Duodenal mucosa (tissue), 2 donors: ENCODE results near the gene ADCY5.

Experiments
- H3K27ac ChIP-seq: one replicate; pipeline ENCODE4 v1.7.0; 2013; ENCODE audit warnings: low read depth, low read length
- H3K27me3 ChIP-seq, 2 donors: one replicate each; pipeline ENCODE4 v1.7.0; 2013; ENCODE audit warnings: low read length in 2 of 2, control low read depth in 1 of 2; ENCODE audit not compliant: insufficient read depth in 2 of 2, control insufficient read depth in 1 of 2
- H3K36me3 ChIP-seq, 2 donors: one replicate each; pipeline ENCODE4 v1.7.0; 2013; ENCODE audit warnings: low read length in 2 of 2, control low read depth in 1 of 2; ENCODE audit not compliant: insufficient read depth in 2 of 2, control insufficient read depth in 1 of 2
- H3K4me1 ChIP-seq, 2 donors: one replicate each; pipeline ENCODE4 v1.7.0; 2013; ENCODE audit warnings: low read length in 2 of 2, control low read depth in 1 of 2; ENCODE audit not compliant: insufficient read depth in 2 of 2, control insufficient read depth in 1 of 2
- H3K4me3 ChIP-seq, 2 donors: one replicate each; pipeline ENCODE4 v1.7.0; 2013; ENCODE audit warnings: low read length in 2 of 2, low read depth in 1 of 2
- H3K9ac ChIP-seq, 2 donors: one replicate each; pipeline ENCODE4 v1.7.0; 2013; ENCODE audit warnings: low read length in 2 of 2, low read depth in 1 of 2
- H3K9me3 ChIP-seq, 2 donors: one replicate each; pipeline ENCODE4 v1.7.0; 2013; ENCODE audit warnings: low read length in 2 of 2, control low read depth in 1 of 2; ENCODE audit not compliant: control insufficient read depth in 1 of 2

ADCY5 gene

DNA sequence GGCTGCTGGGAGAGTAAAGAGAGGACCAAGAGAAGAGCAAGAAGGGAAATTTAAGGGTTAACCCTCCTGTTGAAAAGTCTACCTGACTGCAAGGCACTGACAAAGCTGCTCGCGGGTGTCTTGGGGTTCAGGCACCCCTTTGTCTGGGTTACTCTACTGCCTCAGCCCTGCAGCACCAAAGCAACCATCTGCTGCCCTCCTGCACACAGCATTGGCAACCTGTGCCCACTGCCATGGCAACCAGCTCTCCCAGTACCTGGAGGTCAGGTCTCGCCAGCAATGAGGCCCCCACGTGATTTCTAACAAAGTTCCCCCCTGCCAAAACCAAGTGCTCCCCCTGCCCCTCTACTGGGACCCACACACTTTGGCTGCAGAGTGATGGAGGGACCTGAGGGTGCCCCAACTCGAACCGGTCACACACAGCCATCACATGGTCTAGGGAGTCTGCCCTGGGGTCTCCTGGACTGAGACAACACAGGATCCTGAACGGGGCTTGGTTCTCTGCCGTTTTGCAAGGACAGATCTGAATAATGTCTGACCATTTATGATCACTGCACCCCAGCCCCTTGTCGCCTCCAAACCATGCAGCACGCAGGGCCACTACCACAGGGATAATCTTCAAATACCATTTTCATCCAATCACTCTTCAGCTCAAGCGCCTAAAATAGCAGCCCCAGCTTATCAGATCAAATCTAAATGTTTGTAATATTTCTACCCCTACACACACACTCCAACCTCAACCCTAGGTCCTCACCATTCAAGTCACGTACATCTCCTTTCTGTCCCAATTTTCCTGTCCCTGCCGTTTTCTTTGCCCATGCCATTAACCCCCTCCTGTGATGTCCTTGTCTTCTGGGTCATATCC lies 50.7 kb downstream of the ADCY5 start:
- Histone ChIP-seq H3K9ac (no peak overlapping the region), H3K4me3 (no peak overlapping the region), H3K27ac (no peak overlapping the region)

GRCh38 chr3:123397050-123397590 lies 51.8 kb downstream of the ADCY5 start:
- no peaks in the 10 kb centered on the region for H3K27me3 ChIP-seq
- H3K9me3 ChIP-seq, result no peaks in the 10 kb centered on the region
- no peak overlapping the region for H3K4me3 ChIP-seq
- H3K9ac ChIP-seq, result no peak overlapping the region
- H3K4me1 ChIP-seq, result peaks cover 3 to 5% of the 10 kb centered on the region in 2 donors
- H3K27ac ChIP-seq, result no peak overlapping the region
- no peaks in the 10 kb centered on the region for H3K36me3 ChIP-seq

More for the DNA sequence above, 50.7 kb downstream of the ADCY5 start:
- no peaks in the 10 kb centered on the region for H3K9me3 ChIP-seq
- peaks cover 3 to 5% of the 10 kb centered on the region in 2 donors for H3K4me1 ChIP-seq
- H3K27me3 ChIP-seq, result no peaks in the 10 kb centered on the region
- no peaks in the 10 kb centered on the region for H3K36me3 ChIP-seq

GRCh38 chr3:123396171-123397049 lies 52.5 kb downstream of the ADCY5 start:
- Histone ChIP-seq H3K27ac (no peak overlapping the region), H3K9ac (no peak overlapping the region)

GRCh38 chr3:123395235-123395634 lies 53.7 kb downstream of the ADCY5 start:
- Histone ChIP-seq H3K4me3 (no peak overlapping the region), H3K27me3 (no peaks in the 10 kb centered on the region), H3K4me1 (peaks cover 3 to 5% of the 10 kb centered on the region in 2 donors), H3K27ac (no peak overlapping the region), H3K9ac (no peak overlapping the region), H3K36me3 (no peaks in the 10 kb centered on the region), H3K9me3 (no peaks in the 10 kb centered on the region)

More at GRCh38 chr3:123396171-123397049, 52.5 kb downstream of the ADCY5 start:
- Histone ChIP-seq H3K9me3 (no peaks in the 10 kb centered on the region), H3K4me3 (no peak overlapping the region), H3K4me1 (peaks cover 3 to 5% of the 10 kb centered on the region in 2 donors), H3K27me3 (no peaks in the 10 kb centered on the region), H3K36me3 (no peaks in the 10 kb centered on the region)

GRCh38 chr3:123394391-123395020 lies 54.4 kb downstream of the ADCY5 start:
- no peak overlapping the region for H3K27ac ChIP-seq
- H3K9ac ChIP-seq, result no peak overlapping the region
- no peaks in the 10 kb centered on the region for H3K27me3 ChIP-seq
- no peak overlapping the region for H3K4me3 ChIP-seq
- H3K4me1 ChIP-seq, result peaks cover 0 to 5% of the 10 kb centered on the region in 2 donors
- H3K36me3 ChIP-seq, result no peaks in the 10 kb centered on the region
- no peaks in the 10 kb centered on the region for H3K9me3 ChIP-seq

GRCh38 chr3:123392871-123393620 lies 55.8 kb downstream of the ADCY5 start:
- Histone ChIP-seq H3K9ac (no peak overlapping the region), H3K27ac (no peak overlapping the region), H3K4me3 (no peak overlapping the region), H3K36me3 (no peaks in the 10 kb centered on the region), H3K9me3 (no peaks in the 10 kb centered on the region), H3K27me3 (no peaks in the 10 kb centered on the region), H3K4me1 (peaks cover 0 to 5% of the 10 kb centered on the region in 2 donors)

GRCh38 chr3:123392368-123392767 lies 56.5 kb downstream of the ADCY5 start:
- Histone ChIP-seq H3K4me3 (no peak overlapping the region), H3K9me3 (no peaks in the 10 kb centered on the region), H3K27ac (no peak overlapping the region), H3K36me3 (no peaks in the 10 kb centered on the region), H3K27me3 (no peaks in the 10 kb centered on the region), H3K9ac (no peak overlapping the region), H3K4me1 (peaks cover 0 to 10% of the 10 kb centered on the region in 2 donors)

DNA sequence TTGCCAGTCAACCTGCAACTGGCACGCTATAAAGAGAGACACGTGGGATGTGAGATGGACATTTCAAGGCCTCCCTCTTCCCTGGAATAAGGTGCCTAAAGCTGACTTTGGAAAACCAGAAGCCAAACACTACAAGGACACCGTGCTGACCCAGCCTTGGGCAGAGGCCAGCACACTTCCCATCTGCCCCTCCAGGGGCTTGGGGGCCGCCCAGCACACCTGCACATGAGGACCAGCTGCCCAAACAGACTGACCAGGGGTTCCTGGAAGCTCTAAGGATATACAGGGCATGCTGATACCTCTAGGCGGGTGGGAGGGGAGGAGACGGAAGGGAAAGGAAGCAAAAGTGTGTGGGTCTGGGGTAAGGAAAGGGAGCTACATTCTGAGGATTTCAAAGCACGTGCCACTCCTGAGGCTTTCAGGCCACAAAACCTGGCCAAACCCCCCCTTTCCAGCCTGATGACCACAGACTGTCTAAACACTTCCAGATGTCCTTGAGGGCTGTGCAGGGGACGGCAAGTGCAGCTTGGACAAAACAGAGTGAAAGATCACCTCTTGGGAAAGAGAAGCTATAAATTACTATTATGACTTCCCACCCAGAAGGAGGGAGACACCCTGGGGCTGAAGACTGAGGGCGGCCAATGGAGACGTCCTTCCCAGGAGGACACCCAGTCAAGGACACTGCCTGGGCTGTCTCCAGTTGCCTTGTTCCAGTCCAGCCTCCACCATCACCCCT lies 57.9 kb downstream of the ADCY5 start:
- H3K4me3 ChIP-seq, result no peak overlapping the region
- no peaks in the 10 kb centered on the region for H3K9me3 ChIP-seq
- H3K4me1 ChIP-seq, result peaks cover 0 to 13% of the 10 kb centered on the region in 2 donors
- no peak overlapping the region for H3K9ac ChIP-seq
- no peaks in the 10 kb centered on the region for H3K36me3 ChIP-seq
- H3K27ac ChIP-seq, result no peak overlapping the region
- H3K27me3 ChIP-seq, result no peaks in the 10 kb centered on the region

DNA sequence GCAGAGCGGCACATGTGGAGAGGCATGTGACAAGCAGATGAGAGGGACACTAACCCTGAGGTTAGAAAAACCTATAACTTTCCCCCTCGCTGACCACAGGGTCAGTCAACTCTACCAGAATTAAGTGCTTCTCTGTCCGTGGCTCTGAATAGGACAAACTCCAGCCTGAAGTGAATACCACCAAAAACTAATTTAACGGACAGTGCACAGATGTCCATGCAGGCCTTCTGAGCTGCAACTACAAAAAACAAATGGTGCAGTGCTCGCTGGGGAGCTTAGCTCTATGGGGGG lies 59.3 kb downstream of the ADCY5 start:
- no peaks in the 10 kb centered on the region for H3K36me3 ChIP-seq
- H3K4me1 ChIP-seq, result peaks cover 0 to 12% of the 10 kb centered on the region in 2 donors
- no peak overlapping the region for H3K27ac ChIP-seq

More for the DNA sequence above, 59.3 kb downstream of the ADCY5 start:
- Histone ChIP-seq H3K27me3 (no peaks in the 10 kb centered on the region), H3K9me3 (no peaks in the 10 kb centered on the region), H3K9ac (no peak overlapping the region), H3K4me3 (no peak overlapping the region)
